Endothelial cell of umbilical vein (primary cell): ENCODE results near the gene TBX21. TPM values are rescaled to one million over a fixed set of nuclear protein-coding genes. Genes with fewer than 3 reads are reported as not detected.
A peak's percentile ranks its signal among the peaks of the same experiment; 100 is the strongest.

Experiments
- Bru-seq: library from RNA; stranded (reverse); fragments of 400-500 nt; gene quantifications from one replicate; lab custom pipeline; 2021; lab: Mats Ljungman, UMichigan
- BruChase-seq, 2 experiments: library from RNA; stranded (reverse); fragments of 400-500 nt; gene quantifications; one replicate each; lab custom pipeline; 2021; lab: Mats Ljungman, UMichigan
- BruUV-seq: library from RNA; stranded (reverse); fragments of 400-500 nt; replicated peaks from 2 replicates; lab custom pipeline; 2021; lab: Mats Ljungman, UMichigan
- CTCF ChIA-PET: fragments of 300-600, 350-600 bp; sonication (Branson Sonifier 250); formaldehyde crosslinking; loops from one replicate; lab custom pipeline; 2021; ENCODE audit warnings: antibody characterized with exemption, inconsistent platforms; lab: Charles Lee
- POLR2A ChIA-PET: fragments of 300-600, 350-600 bp; sonication (Branson Sonifier 250); formaldehyde crosslinking; loops from one replicate; lab custom pipeline; 2021; ENCODE audit warnings: antibody characterized with exemption, inconsistent platforms; lab: Charles Lee
- DNase-seq: peaks from one replicate; pipeline ENCODE4 v3.0.0-alpha.2; 2011; ENCODE audit warnings: low read depth, low spot score
- FAIRE-seq: peaks from 2 replicates; lab custom pipeline; 2011; peaks lifted over from hg19 to GRCh38; lab: Jason Lieb, UNC
- H2AFZ ChIP-seq: 2 replicates; pipeline ENCODE4 v1.6.0; 2012; ENCODE audit warnings: low read depth, low read length, control low read depth, inconsistent platforms
- H3K27ac ChIP-seq: 2 replicates; pipeline ENCODE4 v1.5.1; 2011; ENCODE audit warnings: low read depth, mild to moderate bottlenecking, control low read depth, low read length, moderate library complexity; ENCODE audit not compliant: insufficient read depth
- H3K27me3 ChIP-seq, 2 experiments: 2 replicates each; pipeline versions ENCODE4 v1.6.0 to v1.6.1; 2011; ENCODE audit warnings: low read length in 2 of 2, mixed read lengths in 1 of 2; ENCODE audit not compliant: control insufficient read depth in 2 of 2, insufficient read depth in 2 of 2
- H3K36me3 ChIP-seq, 2 experiments: 2 replicates in 1 of 2; 3 replicates in 1 of 2; pipeline ENCODE4 v1.5.1; 2011; ENCODE audit warnings: low read length in 2 of 2, mild to moderate bottlenecking in 1 of 2, moderate library complexity in 1 of 2; ENCODE audit not compliant: control insufficient read depth in 2 of 2, insufficient read depth in 2 of 2; ENCODE audit errors: extremely low read depth in 1 of 2
- H3K4me1 ChIP-seq: 3 replicates; pipeline ENCODE4 v1.5.1; 2011; ENCODE audit warnings: mild to moderate bottlenecking, low read length; ENCODE audit not compliant: control insufficient read depth, insufficient read depth; ENCODE audit errors: extremely low read depth
- H3K4me2 ChIP-seq: 2 replicates; pipeline ENCODE4 v1.6.1; 2011; ENCODE audit warnings: low read length, control low read depth, mixed read lengths; ENCODE audit not compliant: insufficient read depth
- H3K4me3 ChIP-seq, 3 experiments: fragments of 200-600 bp in 1 of 3; sonication (generic), shearing (Covaris generic) in 1 of 3; replicated peaks in 1 of 3; 2 replicates each; pipeline ENCODE4 v1.5.1; 2011 to 2016; ENCODE audit warnings: control low read depth in 3 of 3, low read length in 3 of 3, mild to moderate bottlenecking in 2 of 3, inconsistent platforms in 1 of 3, low read depth in 1 of 3, moderate library complexity in 1 of 3; ENCODE audit not compliant: insufficient read depth in 1 of 3
- H3K79me2 ChIP-seq: 2 replicates; pipeline ENCODE4 v1.6.0; 2012; ENCODE audit warnings: low read length, inconsistent platforms; ENCODE audit not compliant: control insufficient read depth, insufficient read depth
- H3K9ac ChIP-seq: replicated peaks from 2 replicates; pipeline ENCODE3; 2011; ENCODE audit warnings: low read length, control low read depth; ENCODE audit not compliant: insufficient read depth; ENCODE audit errors: extremely low read depth
- H3K9me1 ChIP-seq: replicated peaks from 3 replicates; pipeline ENCODE4 v1.6.0; 2011; ENCODE audit warnings: mild to moderate bottlenecking, low read length; ENCODE audit not compliant: control insufficient read depth, insufficient read depth; ENCODE audit errors: extremely low read depth
- H3K9me3 ChIP-seq: replicated peaks from 2 replicates; pipeline ENCODE4 v1.5.1; 2012; ENCODE audit warnings: low read length, inconsistent platforms; ENCODE audit not compliant: control insufficient read depth, insufficient read depth
- H4K20me1 ChIP-seq: replicated peaks from 2 replicates; pipeline ENCODE3; 2011; ENCODE audit warnings: mild to moderate bottlenecking, low read length; ENCODE audit not compliant: control insufficient read depth, insufficient read depth; ENCODE audit errors: extremely low read depth
- CTCF ChIP-seq, 2 donors: IDR thresholded peaks; 1 replicate in 1 of 2; 2 replicates in 1 of 2; pipeline ENCODE4 v1.5.1; 2011; ENCODE audit warnings: low read length in 2 of 2, mild to moderate bottlenecking in 2 of 2, moderate library complexity in 2 of 2, control low read depth in 1 of 2, inconsistent platforms in 1 of 2, low read depth in 1 of 2; ENCODE audit not compliant: insufficient read depth in 1 of 2; ENCODE audit errors: extremely low read depth in 1 of 2
- MYC ChIP-seq: IDR thresholded peaks from one replicate; pipeline ENCODE4 v1.6.1; 2011; ENCODE audit warnings: mild to moderate bottlenecking, low read depth, low read length
- POLR2AphosphoS5 ChIP-seq: IDR thresholded peaks from 2 replicates; pipeline ENCODE4 v1.6.1; 2012; ENCODE audit warnings: low read depth, mild to moderate bottlenecking, control low read depth, low read length, moderate library complexity; ENCODE audit not compliant: insufficient read depth
- dilution Hi-C: fragments of 300-500 bp; cut with MboI; formaldehyde crosslinking; loops from one replicate; pipeline ENCODE4 v1.15.0; 2019; ENCODE audit warnings: low sequenced_read_pairs; ENCODE audit not compliant: extremely low pct_ligation_motif_present
- intact Hi-C: fragments of 100-400 bp; cut with micrococcal nuclease; formaldehyde crosslinking; loops from one replicate; pipeline ENCODE4 v1.10.0; 2022
- long read RNA-seq: library from polyadenylated mRNA; stranded (forward); transcript quantifications from one replicate; pipeline ENCODE4 v2.0.0, GENCODE V29; 2021
- polyA minus RNA-seq, 3 experiments: library from RNA; depleted of rRNA, polyadenylated mRNA; stranded (reverse); fragments of >200 nt; gene quantifications; 1 replicate in 1 of 3; 2 replicates in 2 of 3; pipeline ENCODE4 v1.2.3, GENCODE V29; 2011
- polyA plus RNA-seq, 4 experiments: library from polyadenylated mRNA; depleted of rRNA in 3 of 4; stranded (reverse) in 3 of 4; unstranded in 1 of 4; fragments of >200 nt; gene quantifications; 2 replicates each; pipeline versions ENCODE4 v1.2.1 to v1.2.3, GENCODE V29; 2011 to 2012; ENCODE audit warnings: missing spikeins in 1 of 4
- total RNA-seq: library from RNA; stranded (reverse); gene quantifications from 2 replicates; pipeline ENCODE4 v1.2.3, GENCODE V29; 2021

TBX21 gene
- total RNA-seq (not detected in 2 replicates), polyA plus RNA-seq (not detected in 2 replicates), polyA minus RNA-seq (not detected in 2 replicates), Bru-seq, nascent RNA (not detected), BruChase-seq, experiment 1, labeled RNA remaining after a 6-hour chase (percentile 7 among the genes with signal in this experiment), BruChase-seq, experiment 2, labeled RNA remaining after a 2-hour chase (not detected)
- polyA plus RNA-seq (2011; cell fraction: cytosol; rRNA removed): not detected in 2 replicates
- polyA plus RNA-seq (2011; cell fraction: nucleus; rRNA removed): not detected in 2 replicates
- polyA plus RNA-seq (2012): not detected in 2 replicates
- polyA minus RNA-seq (2011; cell fraction: cytosol; rRNA and poly(A)+ RNA removed): not detected
- polyA minus RNA-seq (2011; cell fraction: nucleus; rRNA and poly(A)+ RNA removed): not detected in 2 replicates
- long read RNA-seq: 0 reads

- peak; percentile 25 for DNase-seq
- Histone ChIP-seq H3K4me2 (peak within 1 kb of the TSS; percentile 28), H3K36me3 (no peaks in the 10 kb centered on the region), H3K9me1 (no peaks in the 10 kb centered on the region), H3K27ac (no peak within 1 kb of the TSS), H3K4me3 (peak within 1 kb of the TSS in 2 of 3 experiments; percentile 13 to 24), H3K79me2 (no peaks in the 10 kb centered on the region), H3K9me3 (no peaks in the 10 kb centered on the region), H2AFZ (peak within 1 kb of the TSS; percentile 46), H3K4me1 (no peaks in the 10 kb centered on the region), H3K9ac (no peak within 1 kb of the TSS), H3K27me3 (peaks cover 37 to 38% of the 10 kb centered on the region in 2 experiments), H4K20me1 (no peaks in the 10 kb centered on the region)
- POLR2A ChIA-PET: no interaction called here
- TF ChIP-seq MYC (no peak), CTCF (IDR thresholded peaks at IDR 0.05; ENCODE audit: extremely low read depth in 1 of 2, insufficient read depth in 1 of 2, low read depth in 1 of 2, low read length in 2 of 2) (peak in 1 of 2 donors; percentile 36), POLR2AphosphoS5 (no peak)
- FAIRE-seq: no peak
- BruUV-seq: no TSS peak
- intact Hi-C loops (no loop called here), dilution Hi-C loops (no loop called here)
- CTCF ChIA-PET: interaction anchor here (0.8 to 0.9 kb wide), 3 partner anchors 12 to 57 kb away, joined by 3 to 4 read pairs (median 3); no protein-coding TSS in a partner anchor
Measured at GRCh38 chr17:47733047-47733673, at the start of gene TBX21. Gene TBX21 (plus strand): TSS chr17:47733236. CDS start chr17:47733455, 219 bp downstream.
